HUES48 (cell line): Measurements from ENCODE around the gene APBB2.

ENCODE experiments used
- H3K27ac ChIP-seq: one replicate; pipeline ENCODE4 v1.7.0; 2013; ENCODE audit warnings: low read depth, low read length, inconsistent platforms
- H3K27me3 ChIP-seq: 2 replicates; pipeline ENCODE4 v1.6.1; 2013; ENCODE audit warnings: mild to moderate bottlenecking, low read length; ENCODE audit not compliant: control insufficient read depth, insufficient read depth
- H3K36me3 ChIP-seq: 2 replicates; pipeline ENCODE4 v1.6.1; 2013; ENCODE audit warnings: low read length; ENCODE audit not compliant: control insufficient read depth, insufficient read depth
- H3K4me1 ChIP-seq: 2 replicates; pipeline ENCODE4 v1.6.1; 2013; ENCODE audit warnings: mild to moderate bottlenecking, low read length; ENCODE audit not compliant: control insufficient read depth, insufficient read depth
- H3K4me3 ChIP-seq: 2 replicates; pipeline ENCODE4 v1.5.1; 2013; ENCODE audit warnings: mild to moderate bottlenecking, low read depth, low read length
- H3K9ac ChIP-seq: 2 replicates; pipeline ENCODE4 v1.6.1; 2013; ENCODE audit warnings: mild to moderate bottlenecking, low read depth, low read length, moderate library complexity
- H3K9me3 ChIP-seq: 2 replicates; pipeline ENCODE4 v1.6.1; 2013; ENCODE audit warnings: low read length; ENCODE audit not compliant: control insufficient read depth, insufficient read depth

APBB2 gene

GRCh38 chr4:40848251-40848650, 366.1 kb downstream of the APBB2 start:
- no peak overlapping the region for H3K27ac ChIP-seq
- H3K36me3 ChIP-seq, result peaks cover 5% of the 10 kb centered on the region; the same call in 1 of the 2 replicates
- no peaks in the 10 kb centered on the region for H3K9me3 ChIP-seq
- peaks cover 26% of the 10 kb centered on the region for H3K4me1 ChIP-seq
- H3K4me3 ChIP-seq, result no peak overlapping the region
- H3K9ac ChIP-seq, result no peak overlapping the region
- H3K27me3 ChIP-seq, result no peaks in the 10 kb centered on the region

- H3K9ac ChIP-seq, result no peak overlapping the region
- H3K9me3 ChIP-seq, result no peaks in the 10 kb centered on the region
- H3K4me3 ChIP-seq, result no peak overlapping the region
- peak overlapping the region; percentile 2 for H3K27ac ChIP-seq
- H3K27me3 ChIP-seq, result no peaks in the 10 kb centered on the region
- no peaks in the 10 kb centered on the region; the same call in 1 of the 2 replicates for H3K36me3 ChIP-seq
- H3K4me1 ChIP-seq, result peaks cover 26% of the 10 kb centered on the region
These were observed 367.8 kb downstream of the APBB2 start for GRCh38 chr4:40846532-40846931.

DNA sequence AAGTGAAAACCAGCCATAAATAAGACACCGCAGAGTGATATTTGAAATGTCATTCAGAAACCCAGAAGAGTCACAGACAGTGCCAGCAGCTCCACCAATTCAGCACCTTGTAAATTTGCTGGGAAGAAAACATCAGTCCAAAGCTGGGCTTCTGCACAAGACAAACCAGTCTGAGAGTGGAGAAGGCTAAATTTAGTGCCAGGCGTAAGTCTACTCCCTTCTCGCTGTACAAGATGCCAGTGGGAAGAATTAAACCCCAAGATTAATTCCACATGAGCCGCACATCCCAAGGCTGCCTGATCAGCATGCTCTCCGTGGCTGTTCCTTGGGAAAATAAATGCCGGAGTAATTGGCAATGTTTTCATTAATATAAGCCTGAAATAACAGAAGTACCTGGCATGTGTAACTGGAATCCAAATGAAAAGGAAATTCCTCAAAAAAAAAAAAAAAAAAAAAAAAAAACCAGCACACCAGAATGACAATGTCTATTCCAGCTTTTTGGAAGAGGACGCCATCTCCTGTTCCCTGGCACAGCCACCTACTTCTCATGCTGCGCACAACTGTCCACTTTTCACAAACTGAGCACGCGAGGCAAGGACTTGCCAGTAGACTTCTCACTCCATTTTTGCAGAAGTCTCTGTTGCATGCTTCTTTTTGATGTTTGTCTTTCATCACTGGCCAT, 369.0 kb downstream of the APBB2 start:
- peaks cover 29% of the 10 kb centered on the region for H3K4me1 ChIP-seq
- H3K36me3 ChIP-seq, result no peaks in the 10 kb centered on the region; the same call in 1 of the 2 replicates
- no peak overlapping the region for H3K27ac ChIP-seq
- no peak overlapping the region for H3K4me3 ChIP-seq
- no peaks in the 10 kb centered on the region for H3K27me3 ChIP-seq
- no peaks in the 10 kb centered on the region for H3K9me3 ChIP-seq
- no peak overlapping the region for H3K9ac ChIP-seq

DNA sequence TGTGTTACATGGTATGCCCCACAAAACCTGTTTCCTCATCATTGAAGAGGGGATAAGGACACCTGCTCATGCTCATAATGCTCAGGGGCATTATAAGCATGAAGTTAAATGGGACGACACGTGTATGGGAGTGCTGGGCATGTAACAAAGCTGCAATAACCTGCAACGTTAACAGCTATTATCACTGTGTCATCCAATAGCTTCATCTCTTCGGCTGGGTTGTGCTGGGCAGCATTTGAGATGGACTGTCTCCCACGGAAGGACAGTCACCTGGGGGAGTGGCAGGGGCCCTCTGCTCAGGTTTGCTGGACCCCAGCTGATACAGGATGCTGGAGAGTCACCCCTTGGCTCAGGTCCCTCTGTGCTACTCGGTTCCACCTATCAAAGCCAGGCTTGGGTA, 370.1 kb downstream of the APBB2 start:
- Histone ChIP-seq H3K36me3 (no peaks in the 10 kb centered on the region; the same call in 1 of the 2 replicates), H3K4me3 (no peak overlapping the region), H3K9ac (no peak overlapping the region), H3K27ac (no peak overlapping the region), H3K9me3 (no peaks in the 10 kb centered on the region), H3K4me1 (peaks cover 27% of the 10 kb centered on the region), H3K27me3 (no peaks in the 10 kb centered on the region)

DNA sequence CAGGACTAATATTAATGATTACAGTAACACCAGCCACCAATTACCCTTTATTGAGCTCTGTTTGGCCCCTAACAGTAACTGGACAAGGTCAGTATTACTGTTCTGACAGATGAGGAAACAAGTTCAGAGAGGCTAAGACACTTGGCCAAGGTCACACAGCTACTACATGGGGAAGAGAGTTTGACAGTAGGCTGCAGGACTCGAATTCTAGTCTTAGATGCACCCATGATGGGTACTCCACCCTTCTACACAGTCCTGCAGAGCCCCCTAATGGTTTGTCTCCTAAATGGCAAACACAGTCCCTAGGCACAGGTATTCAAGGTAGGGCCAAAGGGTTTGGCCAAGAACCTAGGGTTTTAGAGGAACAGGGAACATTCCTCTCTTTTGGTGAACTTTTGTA, 370.6 kb downstream of the APBB2 start:
- H3K9me3 ChIP-seq, result no peaks in the 10 kb centered on the region
- no peak overlapping the region for H3K9ac ChIP-seq
- H3K27ac ChIP-seq, result no peak overlapping the region
- H3K4me3 ChIP-seq, result no peak overlapping the region
- no peaks in the 10 kb centered on the region for H3K27me3 ChIP-seq
- H3K4me1 ChIP-seq, result peaks cover 21% of the 10 kb centered on the region
- H3K36me3 ChIP-seq, result no peaks in the 10 kb centered on the region; the same call in 1 of the 2 replicates

GRCh38 chr4:40842725-40843423, 371.5 kb downstream of the APBB2 start:
- H3K9me3 ChIP-seq, result no peaks in the 10 kb centered on the region
- peaks cover 14% of the 10 kb centered on the region for H3K4me1 ChIP-seq
- peak overlapping the region; percentile 2 for H3K27ac ChIP-seq
- H3K36me3 ChIP-seq, result no peaks in the 10 kb centered on the region; the same call in 1 of the 2 replicates
- H3K27me3 ChIP-seq, result no peaks in the 10 kb centered on the region
- no peak overlapping the region for H3K9ac ChIP-seq
- no peak overlapping the region for H3K4me3 ChIP-seq

DNA sequence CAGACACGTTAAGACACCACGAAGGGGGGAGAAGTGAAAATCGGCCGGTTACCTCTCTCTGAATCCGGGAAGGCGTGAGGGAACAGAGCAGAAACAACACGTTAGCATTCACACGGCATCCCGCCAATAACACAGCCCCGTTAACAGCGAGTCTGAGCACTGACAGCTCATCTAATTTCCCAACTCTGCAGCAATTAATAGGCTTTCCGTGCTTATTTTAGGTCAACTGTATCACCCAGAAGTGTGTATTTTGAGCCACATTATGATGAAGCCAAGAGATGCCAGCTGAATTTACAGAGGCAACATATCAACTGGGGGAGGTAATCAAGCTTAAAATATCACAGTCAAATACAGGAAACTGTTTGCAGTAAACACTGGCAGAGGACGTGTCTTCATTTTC, 372.0 kb downstream of the APBB2 start:
- H3K27ac ChIP-seq, result no peak overlapping the region
- no peaks in the 10 kb centered on the region for H3K27me3 ChIP-seq
- no peak overlapping the region for H3K4me3 ChIP-seq
- H3K4me1 ChIP-seq, result peaks cover 14% of the 10 kb centered on the region
- no peak overlapping the region for H3K9ac ChIP-seq
- no peaks in the 10 kb centered on the region; the same call in 1 of the 2 replicates for H3K36me3 ChIP-seq
- H3K9me3 ChIP-seq, result no peaks in the 10 kb centered on the region

GRCh38 chr4:40840985-40841571, 373.3 kb downstream of the APBB2 start:
- Histone ChIP-seq H3K27me3 (no peaks in the 10 kb centered on the region), H3K9me3 (no peaks in the 10 kb centered on the region), H3K4me1 (peaks cover 4% of the 10 kb centered on the region), H3K4me3 (no peak overlapping the region), H3K27ac (peak overlapping the region; percentile 62), H3K36me3 (no peaks in the 10 kb centered on the region; the same call in 1 of the 2 replicates), H3K9ac (no peak overlapping the region)

GRCh38 chr4:40840255-40840984, 373.9 kb downstream of the APBB2 start:
- H3K4me1 ChIP-seq, result peaks cover 4% of the 10 kb centered on the region
- no peak overlapping the region for H3K27ac ChIP-seq
- H3K4me3 ChIP-seq, result no peak overlapping the region
- H3K9me3 ChIP-seq, result no peaks in the 10 kb centered on the region
- H3K9ac ChIP-seq, result no peak overlapping the region
- no peaks in the 10 kb centered on the region; the same call in 1 of the 2 replicates for H3K36me3 ChIP-seq
- no peaks in the 10 kb centered on the region for H3K27me3 ChIP-seq

DNA sequence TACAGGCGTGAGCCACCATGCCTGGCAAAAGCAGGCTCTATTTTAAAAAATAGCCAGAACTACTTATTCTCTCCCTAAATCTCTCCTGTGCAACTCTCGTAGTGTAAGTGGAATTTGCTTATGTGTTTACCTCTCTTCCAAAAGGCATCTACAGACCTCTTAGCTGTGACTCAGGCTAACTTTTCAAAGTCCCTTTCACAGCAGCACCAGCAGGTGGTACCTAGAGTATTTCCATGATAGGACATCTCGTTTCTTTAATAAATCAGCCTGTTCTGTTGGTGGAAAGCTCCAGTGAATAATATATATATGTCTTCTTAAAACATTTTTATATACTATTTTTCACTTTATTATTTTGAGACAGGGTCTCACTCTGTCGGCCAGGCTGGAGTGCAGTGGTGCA, 375.6 kb downstream of the APBB2 start:
- Histone ChIP-seq H3K9ac (no peak overlapping the region), H3K4me3 (no peak overlapping the region), H3K36me3 (no peaks in the 10 kb centered on the region), H3K4me1 (peaks cover 4% of the 10 kb centered on the region), H3K9me3 (no peaks in the 10 kb centered on the region), H3K27me3 (no peaks in the 10 kb centered on the region), H3K27ac (no peak overlapping the region)
